Stimulated activated CD4-positive, alpha-beta T cell treated with anti-CD3 and anti-CD28 coated beads, Interleukin-1b, Interleukin-23, amount 100 ng/mL, for 1 hour (primary cell): ENCODE measurements around the gene SLC7A10.
"Not testable (repeated sequence)": the region's sequence is repeated elsewhere in the genome, so short reads cannot be mapped to it uniquely, and the experiment has no call there.

Experiments
- DNase-seq, 2 donors: peaks; one replicate each; pipeline ENCODE4 v3.0.0-alpha.2; 2020; ENCODE audit warnings: low read depth in 2 of 2

The SLC7A10 gene

GRCh38 chr19:33216198-33216830 is 9.3 kb downstream of the SLC7A10 start:
- DNase-seq = no peak

GRCh38 chr19:33215438-33216197 is 10.0 kb downstream of the SLC7A10 start:
- DNase-seq = no peak

DNA sequence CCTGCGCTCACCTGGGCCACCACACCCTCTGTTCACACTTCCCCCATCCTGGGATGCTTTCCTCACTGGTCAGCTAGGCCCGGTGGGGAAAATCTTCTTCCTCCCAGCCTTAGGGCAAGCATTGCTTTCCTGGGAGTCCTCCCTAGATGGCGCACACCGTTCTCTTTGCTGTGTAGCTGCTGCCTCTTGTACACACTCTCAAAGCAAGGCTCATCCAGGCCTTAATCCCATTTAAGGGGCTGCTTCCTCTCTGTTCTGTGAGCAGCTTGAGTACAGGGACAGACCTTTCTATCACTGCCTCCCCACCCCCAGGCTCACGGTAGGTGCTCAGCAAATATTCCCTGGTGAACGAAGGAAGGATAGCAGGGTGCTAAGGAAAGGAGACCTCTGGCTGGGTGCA is 11.1 kb downstream of the SLC7A10 start:
- no peak for DNase-seq

DNA sequence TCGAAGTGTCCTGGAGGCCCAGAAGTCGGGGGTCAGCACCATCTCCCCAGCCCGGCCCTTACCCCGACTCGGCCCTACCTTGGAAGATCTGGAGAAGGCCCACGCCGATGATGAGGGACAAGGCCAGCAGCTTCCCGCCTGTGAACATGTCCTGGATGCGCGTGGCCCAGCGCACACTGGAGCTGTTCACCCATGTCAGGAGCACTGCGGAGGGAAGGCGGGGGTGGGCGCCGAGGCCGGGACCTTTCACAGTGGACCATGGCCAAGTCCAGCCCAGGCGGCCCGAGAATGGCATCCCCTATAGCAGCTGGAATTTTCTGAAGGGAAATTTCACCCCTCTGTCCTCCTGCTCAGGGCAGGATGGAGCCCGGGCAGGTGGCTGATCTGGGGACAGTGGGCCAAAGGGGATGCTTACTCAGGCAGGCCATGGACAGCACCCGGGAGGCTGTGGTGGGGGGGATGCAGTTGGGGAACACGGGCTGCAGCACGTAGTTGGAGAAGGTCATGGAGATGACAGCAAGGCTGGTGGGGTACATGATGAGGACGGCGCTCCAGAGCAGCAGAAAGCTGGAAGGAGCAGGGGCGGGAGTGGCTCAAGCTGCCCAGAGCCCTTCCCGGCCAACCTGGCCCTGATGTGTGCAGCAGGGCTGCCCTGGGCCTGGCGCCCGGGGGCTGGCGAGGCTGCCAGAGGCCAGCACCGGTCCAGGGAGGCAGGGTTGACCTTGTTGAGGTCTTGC is 13.0 kb downstream of the SLC7A10 start:
- DNase-seq = no peak

- no peak for DNase-seq
Measured at GRCh38 chr19:33211794-33212435, 13.7 kb downstream of the SLC7A10 start.

DNA sequence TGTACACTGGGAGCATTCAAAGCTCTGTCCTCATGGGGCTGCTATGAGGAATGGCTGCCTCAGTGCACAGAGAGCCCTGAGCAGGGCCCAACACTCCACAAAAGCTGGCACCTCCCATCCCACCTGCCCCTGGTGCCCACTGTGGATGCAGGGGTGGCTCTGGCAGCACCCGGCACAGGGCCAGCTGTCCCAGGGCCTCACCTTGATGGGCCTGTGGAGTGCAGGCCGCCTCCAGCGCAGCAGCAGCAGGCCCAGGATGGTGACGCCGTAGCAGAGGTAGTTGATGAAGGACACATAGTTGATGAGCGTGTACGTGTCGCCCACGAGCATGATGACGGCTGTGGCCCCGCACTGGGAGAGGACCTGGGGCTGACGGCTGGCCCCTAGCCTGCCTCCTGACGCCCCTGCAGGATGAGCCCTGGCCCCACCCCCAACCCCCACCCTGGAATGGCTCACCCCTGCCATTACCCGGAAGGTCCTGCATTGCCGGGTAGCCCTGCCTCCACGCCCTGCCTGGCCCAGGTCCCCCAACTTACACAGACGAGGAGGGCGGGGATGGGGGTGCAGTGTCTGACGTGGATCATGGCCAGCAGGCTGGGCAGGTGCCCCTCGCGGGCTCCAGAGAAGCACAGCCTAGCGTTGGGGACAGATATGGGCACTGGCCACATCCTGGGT is 15.2 kb downstream of the SLC7A10 start:
- no peak for DNase-seq

DNA sequence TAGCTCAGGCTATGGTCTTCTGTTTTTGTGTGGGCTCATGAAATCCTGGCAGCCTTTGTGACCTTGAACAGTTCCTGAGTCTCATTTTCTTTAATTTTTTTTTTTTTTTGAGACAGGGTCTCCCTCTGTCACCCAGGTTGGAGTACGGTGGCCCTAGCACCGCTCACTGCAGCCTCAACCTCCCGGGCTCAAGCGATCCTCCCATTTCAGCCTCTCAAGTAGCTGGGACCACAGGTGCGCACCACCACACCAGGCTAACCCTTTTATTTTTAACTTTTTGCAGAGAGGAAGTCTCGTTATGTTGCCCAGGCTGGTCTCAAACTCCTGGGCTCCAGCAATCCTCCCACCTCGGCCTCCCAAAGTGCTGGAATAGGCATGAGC is 15.8 kb downstream of the SLC7A10 start:
- DNase-seq = not testable (repeated sequence)

GRCh38 chr19:33208904-33209849 is 16.5 kb downstream of the SLC7A10 start:
- no peak for DNase-seq

- no peak for DNase-seq
Measured at GRCh38 chr19:33208371-33208895, 17.2 kb downstream of the SLC7A10 start.

GRCh38 chr19:33207903-33208302 is 17.7 kb downstream of the SLC7A10 start:
- no peak for DNase-seq

DNA sequence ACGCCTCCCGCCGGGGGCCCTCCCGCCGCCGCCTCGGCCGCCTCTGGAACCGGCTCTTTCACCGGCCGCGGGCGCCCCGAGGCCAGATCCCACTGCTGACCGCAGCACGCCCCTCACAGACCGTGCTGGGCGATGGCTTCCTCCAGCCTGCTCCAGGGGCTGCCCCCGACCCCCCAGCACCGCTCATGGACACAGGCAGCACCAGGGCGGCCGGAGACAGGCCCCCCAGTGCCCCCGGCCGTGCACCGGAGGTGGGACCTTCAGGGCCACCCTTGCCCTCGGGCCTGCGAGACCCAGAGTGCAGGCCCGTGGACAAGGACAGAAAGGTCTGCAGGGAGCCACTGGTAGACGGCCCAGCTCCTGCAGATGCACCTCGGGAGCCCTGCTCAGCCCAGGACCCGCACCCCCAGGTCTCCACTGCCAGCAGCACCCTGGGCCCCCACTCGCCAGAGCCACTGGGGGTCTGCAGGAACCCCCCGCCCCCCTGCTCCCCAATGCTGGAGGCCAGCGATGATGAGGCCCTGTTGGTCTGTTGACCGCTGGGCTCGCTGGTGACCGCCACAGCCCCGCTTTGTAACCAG is 18.5 kb downstream of the SLC7A10 start:
- DNase-seq = no peak

- no peak for DNase-seq
Measured at GRCh38 chr19:33206261-33207039, 19.2 kb downstream of the SLC7A10 start.

DNA sequence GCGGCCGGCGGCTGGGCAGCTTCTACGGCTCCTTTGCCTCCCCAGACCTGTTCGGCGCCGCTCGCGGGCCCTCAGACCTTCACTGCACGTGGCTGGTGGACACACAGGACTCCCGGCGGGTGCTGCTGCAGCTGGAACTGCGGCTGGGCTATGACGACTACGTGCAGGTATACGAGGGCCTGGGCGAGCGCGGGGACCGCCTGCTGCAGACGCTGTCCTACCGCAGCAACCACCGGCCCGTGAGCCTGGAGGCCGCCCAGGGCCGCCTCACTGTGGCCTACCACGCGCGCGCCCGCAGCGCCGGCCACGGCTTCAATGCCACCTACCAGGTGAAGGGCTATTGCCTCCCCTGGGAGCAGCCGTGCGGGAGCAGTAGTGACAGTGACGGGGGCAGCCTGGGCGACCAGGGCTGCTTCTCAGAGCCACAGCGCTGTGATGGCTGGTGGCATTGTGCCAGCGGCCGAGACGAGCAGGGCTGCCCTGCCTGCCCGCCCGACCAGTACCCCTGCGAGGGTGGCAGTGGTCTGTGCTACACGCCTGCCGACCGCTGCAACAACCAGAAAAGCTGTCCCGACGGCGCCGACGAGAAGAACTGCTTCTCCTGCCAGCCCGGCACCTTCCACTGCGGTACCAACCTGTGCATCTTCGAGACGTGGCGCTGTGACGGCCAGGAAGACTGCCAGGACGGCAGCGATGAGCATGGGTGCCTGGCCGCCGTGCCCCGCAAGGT is 20.0 kb downstream of the SLC7A10 start:
- no peak for DNase-seq

DNA sequence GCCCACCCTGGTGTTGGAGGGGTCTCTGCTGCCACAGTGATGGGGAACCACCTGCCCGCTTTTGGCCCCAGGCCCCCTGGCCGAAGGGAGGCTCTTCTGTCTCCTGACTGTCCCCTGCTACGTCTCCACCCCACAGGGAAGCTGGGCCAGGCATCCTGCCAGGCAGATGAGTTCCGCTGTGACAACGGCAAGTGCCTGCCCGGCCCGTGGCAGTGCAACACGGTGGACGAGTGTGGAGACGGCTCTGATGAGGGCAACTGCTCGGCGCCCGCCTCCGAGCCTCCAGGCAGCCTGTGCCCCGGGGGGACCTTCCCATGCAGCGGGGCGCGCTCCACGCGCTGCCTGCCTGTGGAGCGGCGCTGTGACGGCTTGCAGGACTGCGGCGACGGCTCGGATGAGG is 20.5 kb downstream of the SLC7A10 start:
- DNase-seq = no peak

GRCh38 chr19:33204136-33204973 is 21.3 kb downstream of the SLC7A10 start:
- no peak for DNase-seq

GRCh38 chr19:33203529-33203928 is 22.1 kb downstream of the SLC7A10 start:
- no peak for DNase-seq
